Measurements from ENCODE around the gene MEIOB. TPM values are rescaled to one million over a fixed set of nuclear protein-coding genes. Genes with fewer than 3 reads are reported as not detected.

Gene MEIOB
- polyA plus RNA-seq, 2 of the 4 experiments (the other 2 are of a cell fraction), result 2.9 to 9.1 TPM

DNA sequence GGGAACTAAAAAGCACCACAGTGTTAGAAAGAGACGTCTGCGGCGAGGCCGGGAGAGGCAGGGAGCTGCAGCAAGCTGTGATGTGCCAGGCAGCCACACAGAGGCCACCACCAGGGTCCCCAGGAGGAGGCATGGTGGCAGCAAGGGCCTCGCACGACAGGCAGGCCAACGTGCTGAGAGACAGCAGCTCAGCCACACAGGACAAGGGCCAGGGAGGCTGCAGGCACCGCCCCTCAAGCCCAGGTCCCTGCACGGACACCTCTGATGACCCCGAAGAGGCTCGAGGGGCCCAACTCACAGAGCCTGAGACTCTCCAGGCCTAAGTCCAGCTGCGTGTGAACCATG, 51.0 kb downstream of the MEIOB start:
- 93% methylated on average over 10 of the region's 12 CpGs for WGBS (ENCODE audit: missing lambda C conversion rate)
- no peaks in the 10 kb centered on the region for H3K9me3 ChIP-seq
- DNase-seq (ENCODE audit: low read depth in 1 of 2, low spot score in 1 of 2), result no peak
- H3K4me2 ChIP-seq, result no peak overlapping the region
- TF ChIP-seq RFX5 (IDR thresholded peaks at IDR 0.05) (no peak), HES2 (IDR thresholded peaks at IDR 0.05) (no peak), ELK1 (IDR thresholded peaks at IDR 0.05; ENCODE audit: low read depth, low read length) (no peak), RARB (CRISPR knock-in tag; IDR thresholded peaks at IDR 0.05) (no peak), EHF (CRISPR knock-in tag; IDR thresholded peaks at IDR 0.05) (no peak), HEYL (CRISPR knock-in tag; IDR thresholded peaks at IDR 0.05) (no peak), NFE2L2 (conservative IDR thresholded peaks at IDR 0.05; ENCODE audit: low read length) (no peak), PHF8 (IDR thresholded peaks at IDR 0.05; ENCODE audit: borderline replicate concordance, low read depth) (no peak), MAFK (IDR thresholded peaks at IDR 0.05; ENCODE audit: partially characterized antibody) (no peak), FOXS1 (CRISPR knock-in tag; IDR thresholded peaks at IDR 0.05) (no peak), ZFP36 (IDR thresholded peaks at IDR 0.05; ENCODE audit: borderline replicate concordance, partially characterized antibody) (no peak), BHLHE40 (IDR thresholded peaks at IDR 0.05; ENCODE audit: low read depth, low read length) (no peak), CHD2 (IDR thresholded peaks at IDR 0.05; ENCODE audit: low read length, partially characterized antibody) (no peak), POLR2A (IDR thresholded peaks at IDR 0.05; ENCODE audit: low read length) (no peak)
- H3K4me1 ChIP-seq, result peaks cover 6% of the 10 kb centered on the region
- ChIA-PET CTCF (interaction anchor here (1.2 kb wide), 1 partner anchor 8 kb away, joined by 3 read pairs; no protein-coding TSS in a partner anchor), POLR2A (no interaction called here)
- no peak overlapping the region for H3K4me3 ChIP-seq
- no peak overlapping the region for H3K27ac ChIP-seq
- ATAC-seq, result no peak
- no peak for FAIRE-seq

DNA sequence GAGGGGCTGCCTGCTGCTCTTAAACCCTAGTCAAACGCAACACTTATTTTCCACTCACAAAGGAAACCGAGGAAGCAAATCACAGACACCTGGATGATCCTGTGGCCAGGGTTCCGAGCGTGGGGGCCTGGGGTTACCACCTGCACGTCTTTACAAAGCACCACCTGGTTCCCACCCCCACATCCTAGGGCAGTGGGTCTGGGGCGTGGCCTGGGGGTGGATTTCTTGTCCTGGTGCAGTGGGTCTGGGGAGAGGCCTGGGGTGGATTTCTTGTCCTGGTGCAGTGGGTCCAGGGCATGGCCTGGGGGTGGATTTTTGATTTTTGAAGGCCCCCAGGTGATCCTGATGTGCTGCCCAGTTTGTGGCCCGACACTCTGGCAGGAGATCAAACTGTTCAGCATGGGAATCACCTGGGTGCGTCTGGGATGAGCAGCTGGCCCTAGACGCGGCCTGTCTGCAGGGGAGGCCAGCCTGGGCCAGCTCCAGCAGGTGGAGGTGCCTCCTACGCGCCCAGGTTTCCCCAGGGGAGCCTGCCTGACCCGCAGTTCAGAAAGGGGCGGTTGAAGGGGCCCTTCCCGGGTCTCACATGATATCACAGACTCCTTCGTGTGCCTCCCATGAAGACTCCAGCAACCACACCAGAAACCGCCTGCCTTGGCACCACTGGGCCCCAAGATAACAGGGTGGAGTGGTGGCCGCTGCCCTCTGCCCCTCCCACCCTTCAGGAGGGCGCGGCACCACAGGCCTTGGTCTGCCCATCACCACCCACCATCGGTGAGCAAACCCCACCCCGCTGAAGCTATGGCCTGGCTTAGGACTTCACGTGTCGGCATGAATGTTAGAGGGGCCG, 51.6 kb downstream of the MEIOB start:
- peaks cover 2% of the 10 kb centered on the region; the same call in 1 of the 3 replicates for H3K4me1 ChIP-seq
- FAIRE-seq (no peak), DNase-seq (ENCODE audit: low read depth in 1 of 2, low spot score in 1 of 2) (no peak), ATAC-seq (no peak)
- H3K9me3 ChIP-seq, result no peaks in the 10 kb centered on the region
- CTCF ChIA-PET, result interaction anchor here (1.2 kb wide), 1 partner anchor 8 kb away, joined by 3 read pairs; no protein-coding TSS in a partner anchor
- TF ChIP-seq, protein P1, sequence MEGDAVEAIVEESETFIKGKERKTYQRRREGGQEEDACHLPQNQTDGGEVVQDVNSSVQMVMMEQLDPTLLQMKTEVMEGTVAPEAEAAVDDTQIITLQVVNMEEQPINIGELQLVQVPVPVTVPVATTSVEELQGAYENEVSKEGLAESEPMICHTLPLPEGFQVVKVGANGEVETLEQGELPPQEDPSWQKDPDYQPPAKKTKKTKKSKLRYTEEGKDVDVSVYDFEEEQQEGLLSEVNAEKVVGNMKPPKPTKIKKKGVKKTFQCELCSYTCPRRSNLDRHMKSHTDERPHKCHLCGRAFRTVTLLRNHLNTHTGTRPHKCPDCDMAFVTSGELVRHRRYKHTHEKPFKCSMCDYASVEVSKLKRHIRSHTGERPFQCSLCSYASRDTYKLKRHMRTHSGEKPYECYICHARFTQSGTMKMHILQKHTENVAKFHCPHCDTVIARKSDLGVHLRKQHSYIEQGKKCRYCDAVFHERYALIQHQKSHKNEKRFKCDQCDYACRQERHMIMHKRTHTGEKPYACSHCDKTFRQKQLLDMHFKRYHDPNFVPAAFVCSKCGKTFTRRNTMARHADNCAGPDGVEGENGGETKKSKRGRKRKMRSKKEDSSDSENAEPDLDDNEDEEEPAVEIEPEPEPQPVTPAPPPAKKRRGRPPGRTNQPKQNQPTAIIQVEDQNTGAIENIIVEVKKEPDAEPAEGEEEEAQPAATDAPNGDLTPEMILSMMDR (IDR thresholded peaks at IDR 0.05), result no peak
- TF ChIP-seq RNF2 (IDR thresholded peaks at IDR 0.05; ENCODE audit: borderline replicate concordance, low read depth) (no peak), EHF (CRISPR knock-in tag; IDR thresholded peaks at IDR 0.05) (no peak), POLR2A (IDR thresholded peaks at IDR 0.05; ENCODE audit: low read length) (no peak)
- TF ChIP-seq, protein P2, sequence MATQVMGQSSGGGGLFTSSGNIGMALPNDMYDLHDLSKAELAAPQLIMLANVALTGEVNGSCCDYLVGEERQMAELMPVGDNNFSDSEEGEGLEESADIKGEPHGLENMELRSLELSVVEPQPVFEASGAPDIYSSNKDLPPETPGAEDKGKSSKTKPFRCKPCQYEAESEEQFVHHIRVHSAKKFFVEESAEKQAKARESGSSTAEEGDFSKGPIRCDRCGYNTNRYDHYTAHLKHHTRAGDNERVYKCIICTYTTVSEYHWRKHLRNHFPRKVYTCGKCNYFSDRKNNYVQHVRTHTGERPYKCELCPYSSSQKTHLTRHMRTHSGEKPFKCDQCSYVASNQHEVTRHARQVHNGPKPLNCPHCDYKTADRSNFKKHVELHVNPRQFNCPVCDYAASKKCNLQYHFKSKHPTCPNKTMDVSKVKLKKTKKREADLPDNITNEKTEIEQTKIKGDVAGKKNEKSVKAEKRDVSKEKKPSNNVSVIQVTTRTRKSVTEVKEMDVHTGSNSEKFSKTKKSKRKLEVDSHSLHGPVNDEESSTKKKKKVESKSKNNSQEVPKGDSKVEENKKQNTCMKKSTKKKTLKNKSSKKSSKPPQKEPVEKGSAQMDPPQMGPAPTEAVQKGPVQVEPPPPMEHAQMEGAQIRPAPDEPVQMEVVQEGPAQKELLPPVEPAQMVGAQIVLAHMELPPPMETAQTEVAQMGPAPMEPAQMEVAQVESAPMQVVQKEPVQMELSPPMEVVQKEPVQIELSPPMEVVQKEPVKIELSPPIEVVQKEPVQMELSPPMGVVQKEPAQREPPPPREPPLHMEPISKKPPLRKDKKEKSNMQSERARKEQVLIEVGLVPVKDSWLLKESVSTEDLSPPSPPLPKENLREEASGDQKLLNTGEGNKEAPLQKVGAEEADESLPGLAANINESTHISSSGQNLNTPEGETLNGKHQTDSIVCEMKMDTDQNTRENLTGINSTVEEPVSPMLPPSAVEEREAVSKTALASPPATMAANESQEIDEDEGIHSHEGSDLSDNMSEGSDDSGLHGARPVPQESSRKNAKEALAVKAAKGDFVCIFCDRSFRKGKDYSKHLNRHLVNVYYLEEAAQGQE (IDR thresholded peaks at IDR 0.05), result no peak
- no peak overlapping the region for H3K4me3 ChIP-seq
- H3K4me2 ChIP-seq, result no peak overlapping the region
- POLR2A ChIA-PET, result no interaction called here
- H3K27ac ChIP-seq, result no peak overlapping the region
- 95% methylated on average over 10 of the region's 25 CpGs for WGBS (ENCODE audit: missing lambda C conversion rate)
